Esophagus squamous epithelium (tissue), 5 donors: ENCODE data around the gene AP2A2. TPM values are rescaled to one million over a fixed set of nuclear protein-coding genes. Genes with fewer than 3 reads are reported as not detected.

Experiments
- DNase-seq: peaks from one replicate; lab custom pipeline; 2025; lab: John Stamatoyannopoulos, UW
- H3K27ac ChIP-seq, 4 donors: fragments of 200-600 bp; sonication (generic); one replicate each; pipeline ENCODE4 v1.5.1; 2016 to 2019; ENCODE audit warnings: mild to moderate bottlenecking in 1 of 4
- H3K27me3 ChIP-seq, 4 donors: fragments of 200-600 bp; sonication (generic); 1 replicate in 3 of 4; 2 replicates in 1 of 4; pipeline versions ENCODE4 v1.5.1 to v1.6.0; 2017 to 2021; ENCODE audit warnings: antibody characterized with exemption in 1 of 4
- H3K36me3 ChIP-seq, 3 donors: fragments of 200-600 bp; sonication (generic); one replicate each; pipeline ENCODE4 v1.5.1; 2016 to 2019
- H3K4me1 ChIP-seq, 3 donors: fragments of 200-600 bp; sonication (generic); one replicate each; pipeline ENCODE4 v1.5.1; 2017 to 2019
- H3K4me3 ChIP-seq, 4 donors: fragments of 200-600 bp; sonication (generic); 1 replicate in 3 of 4; 2 replicates in 1 of 4; pipeline ENCODE4 v1.5.1; 2016 to 2019; ENCODE audit warnings: mild to moderate bottlenecking in 2 of 4, moderate library complexity in 1 of 4
- H3K9me3 ChIP-seq, 3 donors: fragments of 200-600 bp; sonication (generic); one replicate each; pipeline ENCODE4 v1.5.1; 2016 to 2019
- CTCF ChIP-seq, 6 experiments: fragments of 450-650 bp in 4 of 6; fragments of 200-600 bp in 2 of 6; sonication (generic) in 2 of 6; IDR thresholded peaks; one replicate each; pipeline ENCODE4 v1.5.1; 2016 to 2019; ENCODE audit warnings: antibody characterized with exemption in 6 of 6, mild to moderate bottlenecking in 4 of 6, moderate library complexity in 4 of 6
- POLR2A ChIP-seq, 4 donors: fragments of 450-650 bp; IDR thresholded peaks; one replicate each; pipeline ENCODE4 v1.6.1; 2017; ENCODE audit warnings: antibody characterized with exemption in 4 of 4, mild to moderate bottlenecking in 4 of 4, moderate library complexity in 3 of 4
- WGBS, 2 donors: methylation state at CpG; one replicate each; pipeline ENCODE4 v1.1.5; 2018; 5-methylcytosine and 5-hydroxymethylcytosine counted together
- intact Hi-C: fragments of 100-400 bp; cut with DNase I; formaldehyde crosslinking; loops from one replicate; pipeline ENCODE4 v1.15.0; 2022
- total RNA-seq, 4 donors: library from RNA; depleted of rRNA; stranded (reverse); fragments of >200 nt; gene quantifications; one replicate each; pipeline ENCODE4 v1.1.0, GENCODE V29; 2016
- donor health status: DM: yes; HTN: yes; CAD: no.

Gene AP2A2
- total RNA-seq, 4 donors from 2014 or later, result 19.8 to 48.6 (median 28.5) TPM

GRCh38 chr11:1000357-1001278 is 74.9 kb downstream of the AP2A2 start:
- Histone ChIP-seq H3K4me1 (no peaks in the 10 kb centered on the region), H3K27me3 (no peaks in the 10 kb centered on the region), H3K9me3 (no peaks in the 10 kb centered on the region), H3K4me3 (no peak overlapping the region), H3K36me3 (peaks cover 16 to 93% (median 23%) of the 10 kb centered on the region in 3 donors), H3K27ac (no peak overlapping the region)
- 86 to 88% methylated on average over 19 to 24 of the region's 38 CpGs for WGBS, 2 donors
- DNase-seq, result no peak
- TF ChIP-seq CTCF (IDR thresholded peaks at IDR 0.05), result no peak
- TF ChIP-seq POLR2A (IDR thresholded peaks at IDR 0.05), result no peak
- intact Hi-C loops, result no loop called here

GRCh38 chr11:1001617-1002405 is 76.1 kb downstream of the AP2A2 start:
- H3K27me3 ChIP-seq, result no peaks in the 10 kb centered on the region
- WGBS, 2 donors, result 87 to 91% methylated on average over 12 to 16 of the region's 32 CpGs
- H3K4me1 ChIP-seq, result peaks cover 0 to 4% (median 0%) of the 10 kb centered on the region in 3 donors
- H3K4me3 ChIP-seq, result no peak overlapping the region
- H3K9me3 ChIP-seq, result no peaks in the 10 kb centered on the region
- TF ChIP-seq POLR2A (IDR thresholded peaks at IDR 0.05), result no peak
- TF ChIP-seq CTCF (IDR thresholded peaks at IDR 0.05), result no peak
- H3K36me3 ChIP-seq, result peaks cover 22 to 94% (median 23%) of the 10 kb centered on the region in 3 donors
- no peak for DNase-seq
- no peak overlapping the region for H3K27ac ChIP-seq
- intact Hi-C loops, result no loop called here

- 91 to 93% methylated on average over 4 of the region's 20 CpGs for WGBS, 2 donors
- peaks cover 20 to 94% (median 23%) of the 10 kb centered on the region in 3 donors for H3K36me3 ChIP-seq
- intact Hi-C loops, result no loop called here
- no peaks in the 10 kb centered on the region for H3K27me3 ChIP-seq
- no peak overlapping the region for H3K4me3 ChIP-seq
- no peak for DNase-seq
- no peak overlapping the region for H3K27ac ChIP-seq
- H3K4me1 ChIP-seq, result peaks cover 0 to 4% (median 0%) of the 10 kb centered on the region in 3 donors
- no peak for TF ChIP-seq CTCF (IDR thresholded peaks at IDR 0.05)
- TF ChIP-seq POLR2A (IDR thresholded peaks at IDR 0.05), result no peak
- no peaks in the 10 kb centered on the region for H3K9me3 ChIP-seq
Measured at GRCh38 chr11:1002406-1002984, 76.8 kb downstream of the AP2A2 start.

GRCh38 chr11:1003159-1003558 is 77.5 kb downstream of the AP2A2 start:
- Histone ChIP-seq H3K4me1 (peaks cover 0 to 4% (median 0%) of the 10 kb centered on the region in 3 donors), H3K27me3 (no peaks in the 10 kb centered on the region), H3K4me3 (no peak overlapping the region), H3K27ac (no peak overlapping the region), H3K36me3 (peaks cover 20 to 94% (median 28%) of the 10 kb centered on the region in 3 donors), H3K9me3 (no peaks in the 10 kb centered on the region)
- WGBS, 2 donors, result 87 to 93% methylated on average over 7 to 10 of the region's 20 CpGs
- TF ChIP-seq CTCF (IDR thresholded peaks at IDR 0.05), result no peak
- TF ChIP-seq POLR2A (IDR thresholded peaks at IDR 0.05), result no peak
- DNase-seq, result no peak
- intact Hi-C loops, result no loop called here
